Measurements from ENCODE around the gene DAAM1. TPM values are rescaled to one million over a fixed set of nuclear protein-coding genes. Genes with fewer than 3 reads are reported as not detected.

DAAM1 gene
- total and polyA plus RNA-seq, 12 donors: 22.8 to 102 (median 75.2) TPM

DNA sequence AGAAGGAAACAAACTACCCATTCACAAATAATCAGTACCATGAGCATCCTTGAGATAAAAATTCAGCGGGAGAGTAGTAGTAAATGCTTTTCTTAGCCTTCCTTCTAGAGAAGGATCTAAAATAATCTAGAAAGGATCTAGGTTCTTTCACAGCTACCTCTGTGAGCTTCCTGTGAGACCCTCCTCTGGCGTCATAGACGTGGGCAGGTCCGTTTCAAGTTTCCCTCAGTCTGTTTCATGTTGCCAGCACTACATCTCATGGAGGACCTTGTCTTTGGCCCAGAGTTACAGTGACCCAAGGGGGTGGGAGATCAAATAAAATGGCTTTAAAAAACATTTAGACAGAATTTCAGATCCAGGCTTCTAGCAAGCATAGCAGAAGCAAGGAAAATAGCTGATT lies 13.6 kb downstream of the DAAM1 start:
- DNase-seq (no peak), ATAC-seq (peak in 2 of 8 donors; percentile 25 to 48)
- no peaks in the 10 kb centered on the region for H3K36me3 ChIP-seq
- H3K4me1 ChIP-seq: peaks cover 3 to 88% (median 57%) of the 10 kb centered on the region in 9 donors
- WGBS, 2 donors: 35 to 40% methylated on average over 4 of the region's 4 CpGs
- H3K27ac ChIP-seq: peak overlapping the region in 1 of 10 donors; percentile 2
- no peak overlapping the region for H3K4me3 ChIP-seq
- TF ChIP-seq, protein P1, sequence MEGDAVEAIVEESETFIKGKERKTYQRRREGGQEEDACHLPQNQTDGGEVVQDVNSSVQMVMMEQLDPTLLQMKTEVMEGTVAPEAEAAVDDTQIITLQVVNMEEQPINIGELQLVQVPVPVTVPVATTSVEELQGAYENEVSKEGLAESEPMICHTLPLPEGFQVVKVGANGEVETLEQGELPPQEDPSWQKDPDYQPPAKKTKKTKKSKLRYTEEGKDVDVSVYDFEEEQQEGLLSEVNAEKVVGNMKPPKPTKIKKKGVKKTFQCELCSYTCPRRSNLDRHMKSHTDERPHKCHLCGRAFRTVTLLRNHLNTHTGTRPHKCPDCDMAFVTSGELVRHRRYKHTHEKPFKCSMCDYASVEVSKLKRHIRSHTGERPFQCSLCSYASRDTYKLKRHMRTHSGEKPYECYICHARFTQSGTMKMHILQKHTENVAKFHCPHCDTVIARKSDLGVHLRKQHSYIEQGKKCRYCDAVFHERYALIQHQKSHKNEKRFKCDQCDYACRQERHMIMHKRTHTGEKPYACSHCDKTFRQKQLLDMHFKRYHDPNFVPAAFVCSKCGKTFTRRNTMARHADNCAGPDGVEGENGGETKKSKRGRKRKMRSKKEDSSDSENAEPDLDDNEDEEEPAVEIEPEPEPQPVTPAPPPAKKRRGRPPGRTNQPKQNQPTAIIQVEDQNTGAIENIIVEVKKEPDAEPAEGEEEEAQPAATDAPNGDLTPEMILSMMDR (IDR thresholded peaks at IDR 0.05): no peak
- no peaks in the 10 kb centered on the region for H3K9me3 ChIP-seq
- no peaks in the 10 kb centered on the region for H3K27me3 ChIP-seq
- intact Hi-C loops (cut with DNase I): no loop called here

DNA sequence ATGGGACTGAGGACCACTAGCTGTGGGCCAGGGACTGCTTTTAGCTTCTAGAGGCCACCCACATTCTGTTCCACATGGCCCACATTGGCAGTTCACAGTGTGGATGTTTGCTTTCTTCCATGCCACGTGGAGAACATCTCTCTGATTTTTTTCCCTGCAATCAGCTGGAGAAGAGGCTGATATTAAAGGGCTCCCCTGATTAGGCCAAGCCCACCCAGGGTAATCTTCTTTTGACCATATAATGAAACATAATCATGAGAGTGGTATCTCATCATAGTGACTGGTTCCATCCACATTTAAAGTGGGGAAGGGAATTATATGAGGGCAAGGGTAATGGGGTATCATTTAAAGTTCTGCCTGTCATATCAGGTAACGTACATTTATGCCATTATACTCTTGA lies 15.8 kb downstream of the DAAM1 start:
- TF ChIP-seq, protein P1 (IDR thresholded peaks at IDR 0.05): no peak
- peaks cover 3 to 71% (median 38%) of the 10 kb centered on the region in 9 donors for H3K4me1 ChIP-seq
- H3K9me3 ChIP-seq: no peaks in the 10 kb centered on the region
- H3K27me3 ChIP-seq: no peaks in the 10 kb centered on the region
- intact Hi-C loops (cut with DNase I): no loop called here
- peak overlapping the region in 1 of 10 donors; percentile 10 for H3K27ac ChIP-seq
- ATAC-seq (no peak), DNase-seq (no peak)
- WGBS, 2 donors: 51 to 68% methylated on average over 2 of the region's 2 CpGs
- peaks cover 0 to 3% (median 0%) of the 10 kb centered on the region in 9 donors for H3K36me3 ChIP-seq
- no peak overlapping the region for H3K4me3 ChIP-seq

DNA sequence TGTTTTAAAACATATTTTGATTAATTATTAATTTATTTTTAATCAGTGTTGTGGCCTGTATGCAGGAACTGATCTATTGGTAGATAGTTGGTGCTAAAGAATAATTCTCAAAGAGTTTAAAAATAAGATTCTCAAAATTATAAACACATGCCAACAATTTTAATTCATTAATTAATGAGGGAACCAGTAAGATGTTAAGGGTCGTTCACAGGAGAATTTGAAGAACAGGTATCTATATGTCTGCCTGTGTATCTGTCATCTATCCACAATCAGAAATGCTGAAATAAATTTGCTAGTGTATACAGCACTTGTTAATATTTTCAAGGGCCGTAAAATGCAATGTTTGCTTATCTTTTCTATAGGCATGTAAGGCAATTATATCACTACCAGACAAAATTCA lies 18.4 kb downstream of the DAAM1 start:
- no peak overlapping the region for H3K4me3 ChIP-seq
- peaks cover 1 to 65% (median 38%) of the 10 kb centered on the region in 9 donors for H3K4me1 ChIP-seq
- ATAC-seq: no peak
- no peaks in the 10 kb centered on the region for H3K27me3 ChIP-seq
- peaks cover 0 to 3% (median 0%) of the 10 kb centered on the region in 9 donors for H3K36me3 ChIP-seq
- no peak overlapping the region for H3K27ac ChIP-seq
- 91 to 97% methylated on average over 2 of the region's 2 CpGs for WGBS, 2 donors
- intact Hi-C loops (cut with DNase I): no loop called here
- TF ChIP-seq, protein P1 (IDR thresholded peaks at IDR 0.05): no peak
- DNase-seq: no peak
- no peaks in the 10 kb centered on the region for H3K9me3 ChIP-seq

DNA sequence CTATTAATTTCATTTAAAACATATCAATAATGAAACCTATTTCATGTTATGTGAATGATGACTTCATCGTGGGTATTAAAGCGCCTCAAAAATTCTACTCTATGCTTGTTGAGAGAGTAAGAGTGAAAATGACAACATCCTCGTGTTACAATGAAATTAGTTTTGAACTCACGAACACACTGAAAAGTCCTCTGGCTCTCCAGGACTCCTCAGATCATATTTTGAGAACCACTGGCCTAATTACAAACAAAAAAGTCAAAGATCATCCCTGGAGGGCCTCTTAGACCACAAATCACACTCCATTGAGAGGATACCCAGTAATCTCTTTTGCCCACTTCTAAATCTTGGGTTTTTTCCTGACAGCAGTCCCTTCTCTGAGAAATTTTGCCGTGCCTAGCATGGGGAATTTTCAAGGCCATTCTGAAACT lies 19.1 kb downstream of the DAAM1 start:
- TF ChIP-seq, protein P1 (IDR thresholded peaks at IDR 0.05): no peak
- no peak overlapping the region for H3K27ac ChIP-seq
- intact Hi-C loops (cut with DNase I): no loop called here
- peaks cover 6 to 65% (median 38%) of the 10 kb centered on the region in 9 donors for H3K4me1 ChIP-seq
- no peak for ATAC-seq
- no peak for DNase-seq
- WGBS, 2 donors: 85% methylated on average over 5 of the region's 5 CpGs
- no peaks in the 10 kb centered on the region for H3K27me3 ChIP-seq
- no peak overlapping the region for H3K4me3 ChIP-seq
- peaks cover 0 to 3% (median 0%) of the 10 kb centered on the region in 9 donors for H3K36me3 ChIP-seq
- H3K9me3 ChIP-seq: no peaks in the 10 kb centered on the region
